Tibial artery (tissue), 4 donors: ENCODE measurements around the gene SSNA1.

Source experiments
- DNase-seq, 2 donors: peaks; one replicate each; pipeline ENCODE4 v3.0.0-alpha.2; 2019
- H3K27ac ChIP-seq, 2 donors: fragments of 200-600 bp; sonication (generic) in 1 of 2; 1 replicate in 1 of 2; 2 replicates in 1 of 2; pipeline ENCODE4 v1.5.1; 2018 to 2019; ENCODE audit warnings: mild to moderate bottlenecking in 1 of 2
- H3K27me3 ChIP-seq, 2 donors: fragments of 200-600 bp; sonication (generic) in 1 of 2; one replicate each; pipeline versions ENCODE4 v1.5.1 to v1.6.0; 2016 to 2019
- H3K36me3 ChIP-seq, 3 donors: fragments of 200-600 bp; sonication (generic) in 2 of 3; one replicate each; pipeline ENCODE4 v1.5.1; 2016 to 2019; ENCODE audit warnings: mild to moderate bottlenecking in 2 of 3
- H3K4me1 ChIP-seq, 4 donors: fragments of 200-600 bp; sonication (generic) in 2 of 4; 1 replicate in 3 of 4; 2 replicates in 1 of 4; pipeline ENCODE4 v1.5.1; 2016 to 2019
- H3K4me3 ChIP-seq, 2 donors: fragments of 200-600 bp; sonication (generic) in 1 of 2; 1 replicate in 1 of 2; 2 replicates in 1 of 2; pipeline ENCODE4 v1.5.1; 2018 to 2019; ENCODE audit warnings: mild to moderate bottlenecking in 2 of 2
- H3K9me3 ChIP-seq, 3 donors: fragments of 200-600 bp; sonication (generic) in 1 of 3; one replicate each; pipeline ENCODE4 v1.5.1; 2016 to 2019
- CTCF ChIP-seq, 2 experiments: fragments of 200-600 bp in 1 of 2; fragments of 450-650 bp in 1 of 2; IDR thresholded peaks; one replicate each; pipeline ENCODE4 v1.5.1; 2017 to 2019; ENCODE audit warnings: antibody characterized with exemption in 2 of 2, mild to moderate bottlenecking in 1 of 2, moderate library complexity in 1 of 2
- intact Hi-C: fragments of 100-400 bp; cut with DNase I; formaldehyde crosslinking; loops from one replicate; pipeline ENCODE4 v1.15.0; 2023; ENCODE audit warnings: low total_unique reads

The SSNA1 gene

GRCh38 chr9:137232101-137232500 lies 43.6 kb downstream of the SSNA1 start:
- no peaks in the 10 kb centered on the region for H3K36me3 ChIP-seq
- H3K9me3 ChIP-seq, result no peaks in the 10 kb centered on the region
- no peak overlapping the region for H3K27ac ChIP-seq
- H3K4me3 ChIP-seq, result no peak overlapping the region
- intact Hi-C loops, result no loop called here
- TF ChIP-seq CTCF (IDR thresholded peaks at IDR 0.05), result no peak
- peaks cover 0 to 87% of the 10 kb centered on the region in 2 donors for H3K27me3 ChIP-seq
- peaks cover 0 to 32% (median 13%) of the 10 kb centered on the region in 4 donors for H3K4me1 ChIP-seq
- no peak for DNase-seq

DNA sequence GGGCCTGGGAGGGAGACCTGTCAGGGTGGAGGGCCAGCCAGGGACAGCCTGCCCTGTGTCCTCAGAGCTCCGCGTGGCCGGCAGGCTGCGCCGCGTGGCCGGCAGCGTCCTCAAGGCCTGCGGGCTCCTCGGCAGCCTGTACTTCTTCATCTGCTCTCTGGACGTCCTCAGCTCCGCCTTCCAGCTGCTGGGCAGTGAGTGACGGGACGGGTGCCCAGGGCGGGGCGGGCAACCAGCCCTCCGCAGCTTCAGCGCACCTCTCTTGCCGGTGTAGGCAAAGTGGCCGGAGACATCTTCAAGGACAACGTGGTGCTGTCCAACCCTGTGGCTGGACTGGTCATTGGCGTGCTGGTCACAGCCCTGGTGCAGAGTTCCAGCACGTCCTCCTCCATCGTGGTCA lies 44.0 kb downstream of the SSNA1 start:
- no peak for DNase-seq
- Histone ChIP-seq H3K4me1 (peaks cover 0 to 32% (median 11%) of the 10 kb centered on the region in 4 donors), H3K27ac (no peak overlapping the region), H3K9me3 (no peaks in the 10 kb centered on the region), H3K36me3 (no peaks in the 10 kb centered on the region), H3K27me3 (peaks cover 0 to 85% of the 10 kb centered on the region in 2 donors), H3K4me3 (no peak overlapping the region)
- intact Hi-C loops, result no loop called here
- no peak for TF ChIP-seq CTCF (IDR thresholded peaks at IDR 0.05)

GRCh38 chr9:137233143-137233980 lies 44.9 kb downstream of the SSNA1 start:
- intact Hi-C loops, result no loop called here
- no peak for TF ChIP-seq CTCF (IDR thresholded peaks at IDR 0.05)
- Histone ChIP-seq H3K27ac (no peak overlapping the region), H3K27me3 (peaks cover 0 to 79% of the 10 kb centered on the region in 2 donors), H3K4me3 (no peak overlapping the region), H3K36me3 (no peaks in the 10 kb centered on the region), H3K4me1 (peaks cover 0 to 33% (median 11%) of the 10 kb centered on the region in 4 donors), H3K9me3 (no peaks in the 10 kb centered on the region)
- DNase-seq, result no peak

DNA sequence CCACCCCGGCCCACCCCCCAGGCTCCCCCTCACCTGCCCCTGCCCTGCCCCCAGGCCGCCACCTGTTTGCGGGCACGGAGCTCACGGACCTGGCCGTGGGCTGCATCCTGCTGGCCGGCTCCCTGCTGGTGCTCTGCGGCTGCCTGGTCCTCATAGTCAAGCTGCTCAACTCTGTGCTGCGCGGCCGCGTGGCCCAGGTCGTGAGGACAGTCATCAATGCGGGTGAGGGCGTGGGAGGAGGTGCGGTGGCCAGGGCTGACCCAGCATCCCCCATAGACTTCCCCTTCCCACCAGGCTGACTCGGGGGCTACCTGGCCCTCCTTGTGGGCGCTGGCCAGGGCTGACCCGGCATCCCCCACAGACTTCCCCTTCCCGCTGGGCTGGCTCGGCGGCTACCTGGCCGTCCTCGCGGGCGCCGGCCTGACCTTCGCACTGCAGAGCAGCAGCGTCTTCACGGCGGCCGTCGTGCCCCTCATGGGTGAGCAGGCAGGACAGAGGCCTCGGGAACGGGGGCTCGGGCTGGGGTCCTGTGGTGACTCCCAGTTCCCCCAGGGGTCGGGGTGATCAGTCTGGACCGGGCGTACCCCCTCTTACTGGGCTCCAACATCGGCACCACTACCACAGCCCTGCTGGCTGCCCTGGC lies 45.7 kb downstream of the SSNA1 start:
- Histone ChIP-seq H3K27ac (no peak overlapping the region), H3K4me3 (no peak overlapping the region), H3K36me3 (no peaks in the 10 kb centered on the region), H3K27me3 (peaks cover 0 to 71% of the 10 kb centered on the region in 2 donors), H3K9me3 (no peaks in the 10 kb centered on the region), H3K4me1 (peaks cover 0 to 33% (median 11%) of the 10 kb centered on the region in 4 donors)
- TF ChIP-seq CTCF (IDR thresholded peaks at IDR 0.05), result no peak
- intact Hi-C loops, result no loop called here
- DNase-seq, result no peak

DNA sequence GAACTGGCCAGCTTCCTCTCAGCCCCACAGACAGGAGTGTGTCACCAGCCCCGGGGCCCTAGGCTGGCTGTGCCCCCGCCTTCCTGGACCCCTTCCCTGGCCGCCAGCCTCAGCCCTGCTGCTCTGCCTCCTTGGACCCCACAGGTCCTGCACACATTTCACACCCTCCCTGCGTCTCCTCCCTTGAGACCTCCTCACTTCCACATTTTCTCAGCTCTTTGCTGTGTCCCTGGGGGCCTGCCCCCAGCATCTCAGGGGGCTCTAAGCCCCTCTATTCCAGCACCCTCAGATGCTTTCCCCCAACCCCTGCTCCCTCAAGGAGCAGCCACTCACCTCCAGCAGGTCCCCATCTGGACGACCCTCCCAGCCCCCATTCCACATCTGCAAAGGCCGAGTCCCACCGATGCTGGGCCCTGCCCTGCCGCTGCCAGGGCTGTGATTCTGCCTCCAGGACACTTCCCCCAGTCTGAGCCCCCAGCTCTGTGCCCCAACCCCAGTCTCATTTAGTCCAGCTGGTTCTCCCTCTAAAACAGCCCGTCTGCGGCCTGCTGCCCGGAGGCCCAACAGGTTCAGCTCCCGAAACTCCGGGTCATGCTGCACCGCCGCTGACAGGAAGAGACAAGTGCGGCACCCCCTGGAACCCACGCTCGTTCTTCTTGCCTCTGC lies 46.4 kb downstream of the SSNA1 start:
- H3K4me1 ChIP-seq, result peaks cover 0 to 37% (median 13%) of the 10 kb centered on the region in 4 donors
- intact Hi-C loops, result no loop called here
- no peak overlapping the region for H3K27ac ChIP-seq
- DNase-seq, result no peak
- H3K36me3 ChIP-seq, result no peaks in the 10 kb centered on the region
- no peaks in the 10 kb centered on the region for H3K9me3 ChIP-seq
- no peak overlapping the region for H3K4me3 ChIP-seq
- no peak for TF ChIP-seq CTCF (IDR thresholded peaks at IDR 0.05)
- H3K27me3 ChIP-seq, result peaks cover 0 to 64% of the 10 kb centered on the region in 2 donors
